ENCODE data around the gene EXOC1. TPM values are rescaled to one million over a fixed set of nuclear protein-coding genes. Genes with fewer than 3 reads are reported as not detected.
"Not testable (repeated sequence)": the region's sequence is repeated elsewhere in the genome, so short reads cannot be mapped to it uniquely, and the experiment has no call there.

EXOC1 gene
- total and polyA plus RNA-seq, 2 donors (not counting 1 experiment from before 2014, with no cell fraction given) = 32.3 to 64.2 TPM

DNA sequence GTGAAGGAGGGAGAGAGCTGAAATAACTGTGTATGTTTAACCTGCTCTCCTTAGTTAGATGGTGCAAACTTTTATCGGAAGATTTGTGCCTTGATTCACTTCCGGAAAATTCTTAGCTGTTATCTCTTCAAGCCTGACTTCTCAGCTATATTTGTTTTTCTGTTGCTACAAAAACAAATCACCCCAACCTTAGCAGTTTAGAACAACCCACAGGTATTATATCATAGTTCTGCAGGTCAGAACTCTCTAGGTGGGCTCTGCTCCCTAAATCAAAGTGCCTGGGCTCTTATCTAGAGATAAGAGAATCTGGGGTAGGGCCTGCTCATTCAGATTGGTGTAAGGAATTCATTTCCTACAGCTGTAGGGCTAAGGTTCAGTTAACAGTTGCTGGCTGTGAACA lies 80.2 kb downstream of the EXOC1 start:
- Histone ChIP-seq H4K20me1 (ENCODE audit: control insufficient read depth, extremely low read depth, insufficient read depth, low read length) (no peaks in the 10 kb centered on the region), H2AFZ (ENCODE audit: low read length) (no peak overlapping the region), H3K79me2 (ENCODE audit: control insufficient read depth, insufficient read depth, low read length) (no peaks in the 10 kb centered on the region), H3K27me3 (ENCODE audit: control insufficient read depth, insufficient read depth, low read length) (no peaks in the 10 kb centered on the region), H3K9me3 (ENCODE audit: control insufficient read depth, insufficient read depth, low read depth, low read length) (no peaks in the 10 kb centered on the region), H3K36me3 (ENCODE audit: control insufficient read depth, insufficient read depth, low read length) (no peaks in the 10 kb centered on the region), H3K27ac (ENCODE audit: insufficient read depth, low read length) (no peak overlapping the region), H3K9ac (ENCODE audit: insufficient read depth, low read length) (no peak overlapping the region), H3K4me1 (ENCODE audit: control insufficient read depth, extremely low read depth, insufficient read depth, low read length) (no peaks in the 10 kb centered on the region), H3K4me3 (replicated peaks in 1 of 4; ENCODE audit: control extremely low read depth in 1 of 4, insufficient read depth in 1 of 4, low read depth in 3 of 4, low read length in 4 of 4) (no peak overlapping the region), H3K4me2 (ENCODE audit: extremely low read depth, insufficient read depth, low read length) (no peak overlapping the region)
- TF ChIP-seq, protein P1, sequence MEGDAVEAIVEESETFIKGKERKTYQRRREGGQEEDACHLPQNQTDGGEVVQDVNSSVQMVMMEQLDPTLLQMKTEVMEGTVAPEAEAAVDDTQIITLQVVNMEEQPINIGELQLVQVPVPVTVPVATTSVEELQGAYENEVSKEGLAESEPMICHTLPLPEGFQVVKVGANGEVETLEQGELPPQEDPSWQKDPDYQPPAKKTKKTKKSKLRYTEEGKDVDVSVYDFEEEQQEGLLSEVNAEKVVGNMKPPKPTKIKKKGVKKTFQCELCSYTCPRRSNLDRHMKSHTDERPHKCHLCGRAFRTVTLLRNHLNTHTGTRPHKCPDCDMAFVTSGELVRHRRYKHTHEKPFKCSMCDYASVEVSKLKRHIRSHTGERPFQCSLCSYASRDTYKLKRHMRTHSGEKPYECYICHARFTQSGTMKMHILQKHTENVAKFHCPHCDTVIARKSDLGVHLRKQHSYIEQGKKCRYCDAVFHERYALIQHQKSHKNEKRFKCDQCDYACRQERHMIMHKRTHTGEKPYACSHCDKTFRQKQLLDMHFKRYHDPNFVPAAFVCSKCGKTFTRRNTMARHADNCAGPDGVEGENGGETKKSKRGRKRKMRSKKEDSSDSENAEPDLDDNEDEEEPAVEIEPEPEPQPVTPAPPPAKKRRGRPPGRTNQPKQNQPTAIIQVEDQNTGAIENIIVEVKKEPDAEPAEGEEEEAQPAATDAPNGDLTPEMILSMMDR (conservative IDR thresholded peaks at IDR 0.05 in 1 of 2, IDR thresholded peaks at IDR 0.05 in 1 of 2; ENCODE audit: low read depth in 1 of 2, low read length in 2 of 2) = no peak
- TF ChIP-seq EZH2 (IDR thresholded peaks at IDR 0.05; ENCODE audit: low read length, missing control alignments) = no peak
- DNase-seq (ENCODE audit: low read depth in 2 of 2) = no peak

DNA sequence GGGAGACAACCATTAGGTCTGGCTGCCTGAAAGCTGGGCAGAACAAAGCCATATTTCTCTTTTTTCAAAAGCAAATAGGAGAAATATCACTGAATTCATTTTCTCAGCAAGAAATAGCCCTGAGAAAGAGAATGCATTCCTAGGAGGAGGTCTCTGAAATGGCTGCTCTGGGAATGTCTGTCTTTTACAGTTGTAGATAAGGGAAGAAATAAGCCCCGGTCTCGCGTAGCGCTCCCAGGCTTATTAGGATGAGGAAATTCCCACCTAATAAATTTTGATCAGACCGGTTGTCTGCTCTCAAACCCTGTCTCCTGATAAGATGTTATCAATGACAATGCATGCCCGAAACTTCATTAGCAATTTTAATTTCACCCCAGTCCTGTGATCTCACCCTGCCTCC lies 82.5 kb downstream of the EXOC1 start:
- not testable (repeated sequence) for H3K9me3 ChIP-seq (ENCODE audit: control insufficient read depth, insufficient read depth, low read depth, low read length); H3K36me3 ChIP-seq (ENCODE audit: control insufficient read depth, insufficient read depth, low read length); DNase-seq (ENCODE audit: low read depth in 2 of 2)

DNA sequence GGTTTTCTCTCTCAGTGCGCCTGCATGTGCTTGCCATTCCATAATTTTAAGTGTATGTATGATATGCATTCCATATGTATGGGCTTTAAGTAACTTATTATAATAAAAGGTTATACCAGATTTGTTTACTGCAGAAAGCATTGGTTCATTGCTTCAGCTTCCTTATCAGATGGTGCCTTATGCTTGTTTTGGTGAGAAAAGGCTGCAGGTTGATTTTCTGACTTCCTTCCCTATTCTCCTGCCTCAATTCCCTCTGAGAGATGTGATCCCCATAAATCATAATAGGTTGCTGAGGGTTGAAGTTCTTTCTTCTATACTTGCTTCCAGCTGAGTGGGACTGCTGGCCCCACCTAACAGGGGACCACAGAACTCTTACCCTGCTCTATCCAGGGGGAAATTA lies 85.0 kb downstream of the EXOC1 start:
- H2AFZ ChIP-seq (ENCODE audit: low read length) = no peak overlapping the region
- no peaks in the 10 kb centered on the region for H3K27me3 ChIP-seq (ENCODE audit: control insufficient read depth, insufficient read depth, low read length)
- H3K79me2 ChIP-seq (ENCODE audit: control insufficient read depth, insufficient read depth, low read length) = no peaks in the 10 kb centered on the region
- TF ChIP-seq, protein P1 (conservative IDR thresholded peaks at IDR 0.05 in 1 of 2, IDR thresholded peaks at IDR 0.05 in 1 of 2; ENCODE audit: low read depth in 1 of 2, low read length in 2 of 2) = no peak
- no peak for TF ChIP-seq EZH2 (IDR thresholded peaks at IDR 0.05; ENCODE audit: low read length, missing control alignments)
- H3K4me2 ChIP-seq (ENCODE audit: extremely low read depth, insufficient read depth, low read length) = no peak overlapping the region
- no peak for DNase-seq (ENCODE audit: low read depth in 2 of 2)
- no peaks in the 10 kb centered on the region for H3K9me3 ChIP-seq (ENCODE audit: control insufficient read depth, insufficient read depth, low read depth, low read length)
- no peak overlapping the region for H3K9ac ChIP-seq (ENCODE audit: insufficient read depth, low read length)
- no peak overlapping the region for H3K27ac ChIP-seq (ENCODE audit: insufficient read depth, low read length)
- H3K4me1 ChIP-seq (ENCODE audit: control insufficient read depth, extremely low read depth, insufficient read depth, low read length) = no peaks in the 10 kb centered on the region
- no peak overlapping the region for H3K4me3 ChIP-seq (replicated peaks in 1 of 4; ENCODE audit: control extremely low read depth in 1 of 4, insufficient read depth in 1 of 4, low read depth in 3 of 4, low read length in 4 of 4)
- H3K36me3 ChIP-seq (ENCODE audit: control insufficient read depth, insufficient read depth, low read length) = no peaks in the 10 kb centered on the region
- no peaks in the 10 kb centered on the region for H4K20me1 ChIP-seq (ENCODE audit: control insufficient read depth, extremely low read depth, insufficient read depth, low read length)

More for the DNA sequence above, 82.5 kb downstream of the EXOC1 start:
- not testable (repeated sequence) for H3K4me1 ChIP-seq (ENCODE audit: control insufficient read depth, extremely low read depth, insufficient read depth, low read length); H3K4me3 ChIP-seq (replicated peaks in 1 of 4; ENCODE audit: control extremely low read depth in 1 of 4, insufficient read depth in 1 of 4, low read depth in 3 of 4, low read length in 4 of 4); H4K20me1 ChIP-seq (ENCODE audit: control insufficient read depth, extremely low read depth, insufficient read depth, low read length); H3K79me2 ChIP-seq (ENCODE audit: control insufficient read depth, insufficient read depth, low read length); H2AFZ ChIP-seq (ENCODE audit: low read length); H3K27me3 ChIP-seq (ENCODE audit: control insufficient read depth, insufficient read depth, low read length); H3K27ac ChIP-seq (ENCODE audit: insufficient read depth, low read length); H3K4me2 ChIP-seq (ENCODE audit: extremely low read depth, insufficient read depth, low read length); H3K9ac ChIP-seq (ENCODE audit: insufficient read depth, low read length)
